HG03060 (cell line): ENCODE data around the gene NLRP2B.
"Not testable (repeated sequence)": the region's sequence is repeated elsewhere in the genome, so short reads cannot be mapped to it uniquely, and the experiment has no call there.

Experiments used
- ATAC-seq: cut with Tn5 transposase; IDR thresholded peaks from one replicate; pipeline ENCODE4 v1.9.1; 2021; ENCODE audit warnings: low read depth, moderate number of reproducible peaks; ENCODE audit not compliant: unreplicated experiment

The NLRP2B gene

DNA sequence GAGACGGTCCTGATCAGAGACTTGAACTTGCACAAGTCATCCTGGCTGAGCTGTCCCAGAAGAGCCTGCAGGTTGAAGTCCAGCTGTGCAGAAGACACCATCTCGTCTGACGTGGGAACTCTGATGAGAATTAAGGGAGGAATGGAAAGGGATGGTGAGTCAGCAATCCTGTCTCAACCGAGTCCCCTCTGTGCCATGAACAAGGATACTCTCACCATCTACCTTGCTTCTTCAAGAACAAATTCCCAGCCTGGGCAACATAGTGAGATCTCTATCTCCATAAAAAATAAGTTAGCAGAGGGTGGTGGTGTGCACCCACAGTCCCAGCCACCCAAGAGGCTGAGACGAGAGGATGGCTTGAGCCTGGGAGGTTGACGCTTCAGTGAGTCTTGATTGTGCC is at the start of gene NLRP2B:
Gene NLRP2B (minus strand): TSS at position 101 of the 400 bp plus-strand sequence.
- no peak for ATAC-seq

DNA sequence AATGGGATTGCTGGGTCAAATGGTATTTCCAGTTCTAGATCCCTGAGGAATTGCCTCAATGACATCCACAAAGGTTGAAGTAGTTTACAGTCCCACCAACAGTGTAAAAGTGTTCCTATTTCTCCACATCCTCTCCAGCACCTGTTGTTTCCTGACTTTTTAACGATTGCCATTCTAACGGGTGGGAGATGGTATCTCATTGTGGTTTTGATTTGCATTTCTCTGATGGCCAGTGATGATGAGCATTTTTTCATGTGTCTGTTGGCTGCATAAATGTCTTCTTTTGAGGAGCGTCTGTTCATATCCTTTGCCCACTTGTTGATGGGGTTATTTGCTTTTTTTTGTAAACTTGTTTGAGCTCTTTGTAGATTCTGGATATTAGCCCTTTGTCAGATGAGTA is 45.9 kb upstream of the NLRP2B start:
- ATAC-seq = not testable (repeated sequence)

DNA sequence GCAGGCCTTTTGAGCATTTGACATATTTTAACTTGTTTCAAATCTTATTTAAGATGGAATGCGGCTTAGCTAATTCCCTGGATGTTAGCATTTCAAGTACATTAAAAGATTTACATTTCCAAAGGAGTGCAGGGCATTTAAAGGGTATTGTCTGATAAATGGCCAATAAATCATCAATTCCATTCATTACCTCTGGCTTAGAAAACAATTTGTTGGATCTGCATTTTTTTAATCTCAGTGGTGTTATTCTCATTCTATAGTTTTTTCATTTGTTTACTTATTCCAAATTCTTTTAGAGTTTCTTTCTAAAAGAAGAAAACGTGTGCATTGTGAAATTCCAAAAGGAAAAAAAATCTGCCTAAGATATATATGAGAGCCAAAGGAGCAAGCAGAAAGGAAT is 1.3 kb upstream of the NLRP2B start:
- no peak for ATAC-seq

DNA sequence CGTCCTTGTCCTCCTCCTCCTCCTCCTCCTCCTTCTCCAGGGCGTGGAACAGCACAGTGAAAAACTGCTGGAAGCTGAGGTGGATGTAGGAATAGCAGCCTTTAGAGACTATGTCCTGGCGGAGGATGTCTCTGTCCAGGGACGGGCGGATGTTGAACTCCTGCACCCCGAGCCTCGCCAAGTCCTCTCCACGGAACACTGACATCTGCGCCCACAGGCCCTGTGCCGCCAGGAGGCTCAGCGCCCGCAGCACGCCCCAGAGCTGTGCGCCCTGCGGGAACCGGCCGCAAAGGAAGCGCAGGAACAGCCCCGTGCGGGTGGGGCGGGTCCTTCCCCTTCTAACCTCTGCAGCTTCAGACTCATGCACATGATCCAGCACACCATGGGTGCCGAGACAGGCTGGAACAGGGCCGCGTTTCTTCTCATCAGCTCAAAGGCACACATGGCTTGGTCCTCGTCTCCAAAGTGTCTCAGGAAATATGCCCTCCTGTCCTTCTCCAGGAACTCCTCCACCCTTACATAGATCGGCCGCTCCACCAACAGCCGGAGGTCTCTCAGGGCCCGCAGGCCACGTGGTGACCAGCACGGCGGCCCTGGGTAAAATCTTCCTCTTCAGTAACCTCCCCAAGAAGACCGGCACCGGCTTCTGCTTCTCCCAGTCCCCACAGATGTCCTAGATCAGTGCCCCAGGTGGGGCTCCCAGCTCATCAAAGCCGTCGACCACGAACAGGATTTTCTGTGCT is 1.2 kb downstream of the NLRP2B start:
- no peak for ATAC-seq

DNA sequence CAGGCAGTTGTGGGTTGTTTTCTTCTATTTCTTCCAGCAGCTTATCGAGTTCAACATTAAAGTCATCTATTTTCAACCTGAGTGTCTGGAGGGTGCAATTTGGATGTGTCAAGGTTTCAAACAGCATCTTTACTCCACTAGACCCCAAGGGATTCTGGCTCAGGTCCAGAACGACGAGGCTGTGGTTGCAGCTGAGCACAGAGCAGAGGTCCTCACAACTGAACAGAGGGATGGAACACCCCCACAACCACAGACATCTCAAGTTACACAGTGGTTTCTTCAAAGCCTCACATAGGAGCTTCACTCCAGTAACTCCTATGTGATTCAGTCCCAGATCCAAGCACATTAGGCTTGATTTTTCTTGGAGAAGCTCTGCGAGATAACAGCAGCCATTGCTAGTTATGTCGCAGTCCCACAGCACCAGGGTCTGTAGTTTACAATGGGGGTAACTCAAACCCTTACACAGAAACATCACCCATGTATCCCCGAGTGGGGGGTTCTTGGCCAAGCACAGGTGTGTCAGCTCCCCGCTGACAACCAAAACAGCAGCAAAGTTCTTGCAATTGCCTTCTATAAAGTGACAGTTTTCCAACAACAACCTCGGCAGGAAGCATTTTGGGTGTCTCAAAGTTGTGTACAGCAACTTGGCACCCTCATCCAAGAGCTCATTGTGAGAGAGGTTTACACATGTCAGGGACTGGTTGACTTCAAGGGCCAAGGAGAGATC is 2.8 kb downstream of the NLRP2B start:
- ATAC-seq = no peak

GRCh38 chrX:57675320-57675719 is 4.7 kb downstream of the NLRP2B start:
- no peak for ATAC-seq

DNA sequence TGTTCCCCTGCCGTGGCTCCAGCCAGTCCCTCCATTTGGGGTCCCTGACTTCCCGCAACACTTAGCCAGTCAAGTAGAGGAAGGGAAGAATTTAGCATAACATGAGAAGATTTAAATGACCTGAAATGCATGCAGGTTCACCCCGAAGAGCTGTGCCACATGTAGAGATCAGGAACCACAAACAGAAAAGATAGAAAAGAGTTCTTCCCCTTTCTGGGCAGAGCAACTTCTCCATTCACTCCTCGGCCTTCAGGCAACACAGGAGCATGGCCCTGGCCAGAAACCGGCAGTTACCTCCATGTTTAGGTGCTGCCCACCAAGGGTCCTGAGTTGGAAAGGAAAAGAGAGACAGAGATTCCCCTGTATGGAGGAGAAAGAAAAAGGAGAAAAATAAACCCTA is 5.2 kb downstream of the NLRP2B start:
- ATAC-seq = no peak

DNA sequence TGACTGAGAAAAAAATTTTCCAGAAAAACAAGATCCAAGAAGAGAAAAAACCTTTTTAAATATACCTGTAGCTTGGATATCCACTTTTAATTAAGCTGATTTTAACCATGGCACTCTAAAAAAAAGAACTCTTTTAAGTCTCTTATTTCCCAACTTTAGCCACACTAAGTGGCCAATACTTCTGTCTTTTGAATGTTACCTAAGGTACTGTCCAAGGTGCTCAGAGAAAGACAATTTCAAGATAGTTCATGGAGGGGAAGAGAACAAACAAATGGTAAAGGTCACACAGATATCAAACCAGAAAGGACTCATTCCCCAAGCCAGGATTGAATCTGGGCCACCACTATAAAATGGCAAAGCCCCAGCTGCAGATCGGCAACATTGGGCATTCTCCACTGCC is 10.1 kb downstream of the NLRP2B start:
- ATAC-seq = no peak

- ATAC-seq = no peak
Observed at GRCh38 chrX:57667010-57667409, 13.1 kb downstream of the NLRP2B start.

DNA sequence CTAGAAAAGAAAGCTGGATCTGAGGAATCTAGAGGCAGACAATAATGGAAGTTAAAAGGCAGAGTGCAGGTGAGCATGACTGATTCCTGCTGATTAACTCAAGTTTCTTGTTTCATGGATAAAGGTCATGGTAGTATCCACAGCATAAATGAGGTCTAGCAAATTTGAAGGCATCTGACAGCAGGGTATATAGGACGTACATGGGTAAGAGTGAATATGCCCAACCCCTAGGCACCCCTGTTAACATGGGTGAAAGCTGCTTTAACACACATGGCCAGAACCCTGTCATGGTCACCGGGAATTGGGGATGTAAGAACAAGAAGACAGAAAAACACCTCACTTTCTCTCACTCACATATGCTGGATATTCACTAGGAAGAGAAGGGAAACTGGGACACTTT is 25.0 kb downstream of the NLRP2B start:
- no peak for ATAC-seq

- no peak for ATAC-seq
Observed at GRCh38 chrX:57652705-57653104, 27.4 kb downstream of the NLRP2B start.

DNA sequence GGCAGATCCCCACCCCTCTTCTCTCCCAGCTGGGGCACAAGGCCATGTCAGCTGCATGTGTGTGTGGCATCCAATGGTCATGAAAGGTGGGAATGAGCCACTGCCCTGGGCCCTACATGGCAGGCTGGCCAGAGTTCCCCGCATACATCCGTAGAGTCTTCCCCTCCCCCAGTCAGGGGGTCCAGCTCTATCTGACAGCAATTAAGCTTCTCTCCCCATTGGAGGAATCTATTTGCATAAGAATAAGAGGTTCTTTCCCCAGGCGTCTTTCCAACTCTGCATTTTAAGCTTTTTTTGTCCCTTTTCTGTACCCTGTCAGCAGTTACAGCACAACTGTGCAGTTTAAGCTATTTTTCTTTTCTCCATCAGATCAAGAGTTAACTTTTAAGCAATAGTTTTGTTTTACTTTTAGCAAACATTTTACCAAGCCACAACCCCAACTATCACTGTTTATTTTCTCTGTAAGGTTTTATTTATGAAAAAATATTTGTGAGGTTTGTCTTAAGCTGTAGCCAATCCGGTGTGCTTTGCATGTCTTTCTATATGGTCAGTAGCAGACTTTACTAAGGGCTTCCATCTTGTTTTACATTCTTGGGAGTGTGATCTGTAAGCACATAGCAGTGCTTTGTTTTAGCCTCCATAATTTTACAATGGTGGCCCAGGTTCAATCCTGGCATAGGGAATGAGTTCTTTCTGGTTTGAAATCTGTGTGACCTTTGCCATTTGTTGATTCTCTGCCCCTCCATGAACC is 28.7 kb downstream of the NLRP2B start:
- no peak for ATAC-seq

DNA sequence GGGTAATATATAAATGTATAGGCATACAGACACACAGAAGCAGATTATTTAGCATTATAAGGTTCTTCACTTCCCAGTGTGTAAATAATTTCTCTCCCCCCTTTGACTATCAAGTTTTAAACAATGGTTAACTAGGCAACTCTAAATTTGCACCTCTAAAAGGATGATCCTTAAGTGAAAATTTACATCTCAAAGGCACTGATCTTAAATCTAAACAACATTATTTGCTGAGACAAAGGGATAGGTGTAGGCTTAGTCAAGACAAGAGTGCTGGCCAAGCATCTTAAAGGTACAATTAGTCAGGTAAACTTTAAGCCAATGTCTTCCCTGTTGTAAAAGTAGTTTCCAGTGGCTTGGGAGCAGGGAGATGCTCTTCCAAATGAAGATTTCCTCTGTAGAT is 33.0 kb downstream of the NLRP2B start:
- no peak for ATAC-seq

- ATAC-seq = no peak
Observed at GRCh38 chrX:57643698-57644097, 36.4 kb downstream of the NLRP2B start.

DNA sequence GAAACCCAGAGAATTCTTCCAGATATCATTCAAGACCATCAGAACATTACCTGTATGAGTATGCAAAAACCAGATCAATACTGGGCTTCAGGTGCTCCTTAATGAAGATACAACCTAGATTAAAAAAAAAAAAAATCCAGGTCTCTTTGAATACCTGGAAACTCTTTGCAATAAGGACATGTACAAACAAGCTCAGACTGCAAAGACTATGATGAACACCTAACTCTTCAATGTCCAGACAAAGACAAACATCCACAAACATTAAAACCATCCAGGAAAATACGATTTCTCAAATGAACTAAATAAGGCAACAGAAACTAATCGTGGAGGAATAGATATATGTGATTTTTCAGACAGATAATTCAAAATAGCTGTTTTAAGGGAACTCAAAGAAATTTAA is 38.7 kb downstream of the NLRP2B start:
- ATAC-seq = no peak

DNA sequence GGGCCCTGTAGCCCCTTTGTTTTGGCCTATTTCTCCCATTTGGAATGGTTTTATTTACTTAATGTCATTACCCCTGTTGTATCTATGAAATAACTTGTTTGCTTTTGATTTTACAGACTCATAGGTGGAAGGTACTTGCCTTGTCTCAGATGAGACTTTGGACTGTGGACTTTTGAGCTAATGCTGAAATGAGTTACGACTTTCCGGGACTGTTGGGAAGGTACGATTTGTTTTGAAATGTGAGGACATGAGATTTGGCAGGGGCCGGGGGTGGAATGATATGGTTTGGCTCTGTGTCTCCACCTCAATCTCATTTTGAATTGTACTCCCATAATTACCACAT is 39.4 kb downstream of the NLRP2B start:
- ATAC-seq = no peak

- not testable (repeated sequence) for ATAC-seq
Observed at GRCh38 chrX:57629438-57629837, 50.6 kb downstream of the NLRP2B start.
